Epithelial cell of proximal tubule (primary cell): ENCODE results near the gene SNX8. TPM values are rescaled to one million over a fixed set of nuclear protein-coding genes. Genes with fewer than 3 reads are reported as not detected.

Experiments used
- DNase-seq: peaks from one replicate; pipeline ENCODE4 v3.0.0-alpha.2; 2011; ENCODE audit warnings: low read depth
- H3K4me3 ChIP-seq: 2 replicates; pipeline ENCODE4 v1.5.1; 2011; ENCODE audit warnings: low read depth, mild to moderate bottlenecking, low read length
- CTCF ChIP-seq: conservative IDR thresholded peaks from 2 replicates; pipeline ENCODE4 v1.5.1; 2012; ENCODE audit warnings: low read depth, mild to moderate bottlenecking, low read length
- total RNA-seq: library from RNA; depleted of rRNA; stranded (reverse); fragments of >200 nt; gene quantifications from 2 replicates; pipeline ENCODE4 v1.2.3, GENCODE V29; 2015

SNX8 gene
- total RNA-seq, 1 donor from 2014 or later = 9.0 TPM

- TF ChIP-seq CTCF = no peak
- no peak for DNase-seq
- no peak overlapping the region for H3K4me3 ChIP-seq
Observed at GRCh38 chr7:2289111-2289586, 25.1 kb downstream of the SNX8 start.

GRCh38 chr7:2288503-2288902 is 25.7 kb downstream of the SNX8 start:
- H3K4me3 ChIP-seq = no peak overlapping the region
- DNase-seq = no peak
- TF ChIP-seq CTCF = no peak

- TF ChIP-seq CTCF = no peak
- DNase-seq = no peak
- no peak overlapping the region for H3K4me3 ChIP-seq
Observed at GRCh38 chr7:2287745-2288144, 26.5 kb downstream of the SNX8 start.

- TF ChIP-seq CTCF = no peak
Observed at GRCh38 chr7:2283074-2283473, 31.2 kb downstream of the SNX8 start.

GRCh38 chr7:2282185-2282751 is 32.0 kb downstream of the SNX8 start:
- DNase-seq = no peak
- TF ChIP-seq CTCF = no peak
- H3K4me3 ChIP-seq = no peak overlapping the region

More at GRCh38 chr7:2283074-2283473, 31.2 kb downstream of the SNX8 start:
- DNase-seq = no peak
- H3K4me3 ChIP-seq = no peak overlapping the region

- no peak overlapping the region for H3K4me3 ChIP-seq
- no peak for TF ChIP-seq CTCF
- DNase-seq = no peak
Observed at GRCh38 chr7:2281541-2281940, 32.7 kb downstream of the SNX8 start.

GRCh38 chr7:2280424-2280823 is 33.8 kb downstream of the SNX8 start:
- TF ChIP-seq CTCF = no peak

More at GRCh38 chr7:2280424-2280823, 33.8 kb downstream of the SNX8 start:
- no peak overlapping the region for H3K4me3 ChIP-seq
- DNase-seq = no peak
